ENCODE results near the gene GRAP2.
"Not testable (repeated sequence)": the region's sequence is repeated elsewhere in the genome, so short reads cannot be mapped to it uniquely, and the experiment has no call there.

Gene GRAP2

DNA sequence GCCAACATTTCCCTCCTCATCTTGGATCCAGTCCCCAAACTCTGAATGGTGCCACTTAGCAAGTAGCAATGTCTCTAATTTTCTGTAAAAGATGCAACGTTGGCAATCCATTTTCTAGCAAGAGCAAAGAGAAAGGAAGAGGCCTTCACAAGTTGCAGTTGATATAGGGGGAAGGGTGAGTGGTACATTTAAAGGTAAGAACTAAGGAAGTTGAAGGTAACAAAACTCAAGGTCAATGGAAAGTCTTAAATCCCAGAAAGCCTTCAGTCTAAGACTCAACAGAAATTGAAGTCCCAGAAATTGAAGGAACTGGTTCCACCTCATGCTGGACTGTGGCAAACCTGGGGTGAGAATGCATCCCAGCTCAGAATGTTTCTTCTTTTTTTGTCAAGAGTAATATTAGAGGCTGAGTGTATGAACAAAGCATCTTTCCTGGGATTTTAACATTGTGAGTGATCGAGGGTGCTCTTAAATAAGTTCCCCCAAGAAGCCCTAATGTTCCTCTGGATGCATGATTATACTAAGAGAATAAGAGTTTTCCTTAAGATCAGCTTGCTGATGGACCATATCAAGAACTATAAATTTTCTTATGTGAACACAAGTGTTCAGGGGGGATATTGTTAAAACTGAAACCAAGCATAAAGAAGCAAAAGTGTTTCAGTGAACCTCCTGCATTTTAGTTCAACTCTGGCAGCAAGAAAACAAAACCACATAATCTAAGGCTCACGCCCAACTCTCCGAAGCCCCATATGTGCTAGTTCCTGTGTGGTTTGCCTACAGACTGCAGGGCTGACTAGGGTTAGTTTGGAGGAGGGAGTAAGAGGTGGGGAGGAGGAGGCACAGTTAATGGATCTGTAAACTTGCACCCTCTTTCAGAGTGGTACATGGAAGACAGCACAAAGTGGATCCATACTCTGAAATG, at the start of gene GRAP2:
GRAP2 (plus strand) TSS at position 779 of the 922 bp plus-strand sequence. CDS start 46,023 bp downstream, outside the sequence.
- Histone ChIP-seq H3K4me3 (no peak within 1 kb of the TSS), H3K27me3 (ENCODE audit: low read depth) (no peaks in the 10 kb centered on the region), H3K9me3 (no peaks in the 10 kb centered on the region), H3K36me3 (replicated peaks) (no peaks in the 10 kb centered on the region), H3K4me1 (peaks cover 5% of the 10 kb centered on the region)
- in situ Hi-C loops (cut with MboI; ENCODE audit: low sequenced_read_pairs) = no loop called here
- DNase-seq (ENCODE audit: low spot score in 2 of 2) = no peak

- in situ Hi-C loops (cut with MboI; ENCODE audit: low sequenced_read_pairs) = no loop called here
- H3K4me1 ChIP-seq = no peaks in the 10 kb centered on the region
- peaks cover 2% of the 10 kb centered on the region for H3K27me3 ChIP-seq (ENCODE audit: low read depth)
- no peaks in the 10 kb centered on the region for H3K36me3 ChIP-seq (replicated peaks)
- no peaks in the 10 kb centered on the region for H3K9me3 ChIP-seq
- DNase-seq (ENCODE audit: low spot score in 2 of 2) = no peak
- no peak overlapping the region for H3K4me3 ChIP-seq
Measured at GRCh38 chr22:39851606-39852315, 49.1 kb upstream of the GRAP2 start.

DNA sequence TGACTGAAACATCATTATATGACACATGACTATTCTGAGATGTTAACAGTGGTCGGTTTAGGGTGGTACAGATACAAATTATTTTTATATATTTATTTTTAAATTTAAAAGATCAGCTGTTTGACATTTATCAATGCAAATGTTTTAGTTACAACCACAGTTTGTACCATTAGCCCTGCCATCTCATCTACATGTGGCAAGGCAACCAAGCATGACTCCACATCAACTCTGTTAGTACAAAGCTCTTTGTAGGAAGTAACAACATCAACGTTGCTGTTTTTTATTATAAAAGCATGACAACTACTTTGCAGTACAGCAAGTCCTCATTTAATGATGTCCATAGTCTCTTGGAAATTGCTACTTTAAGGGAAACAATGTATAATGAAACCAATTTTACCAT, 48.1 kb upstream of the GRAP2 start:
- H3K4me1 ChIP-seq = no peaks in the 10 kb centered on the region
- no peaks in the 10 kb centered on the region for H3K36me3 ChIP-seq (replicated peaks)
- in situ Hi-C loops (cut with MboI; ENCODE audit: low sequenced_read_pairs) = no loop called here
- no peak overlapping the region for H3K4me3 ChIP-seq
- no peaks in the 10 kb centered on the region for H3K9me3 ChIP-seq
- no peak for DNase-seq (ENCODE audit: low spot score in 2 of 2)
- H3K27me3 ChIP-seq (ENCODE audit: low read depth) = peaks cover 4% of the 10 kb centered on the region

DNA sequence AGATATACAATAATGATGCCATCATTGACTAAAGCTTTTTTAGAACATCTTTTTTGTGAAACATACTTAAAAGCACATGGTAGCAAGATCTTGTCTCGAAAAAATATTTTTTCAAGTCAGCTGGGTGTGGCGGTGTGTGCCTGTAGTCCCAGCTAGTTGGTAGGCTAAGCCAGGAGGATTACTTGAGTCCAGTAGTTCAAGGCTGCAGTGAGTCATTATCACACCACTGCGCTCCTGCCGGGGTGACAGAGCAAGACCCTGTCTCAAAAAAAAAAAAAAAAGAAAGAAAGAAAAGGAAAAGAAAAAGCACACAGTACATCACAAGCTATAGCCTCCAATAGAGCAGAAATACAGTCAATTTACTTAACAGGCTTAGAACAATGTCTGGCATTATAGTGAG, 44.3 kb upstream of the GRAP2 start:
- Histone ChIP-seq H3K4me1 (no peaks in the 10 kb centered on the region), H3K27me3 (ENCODE audit: low read depth) (peaks cover 6% of the 10 kb centered on the region; the same call in 1 of the 2 replicates), H3K36me3 (replicated peaks) (no peaks in the 10 kb centered on the region), H3K4me3 (no peak overlapping the region), H3K9me3 (no peaks in the 10 kb centered on the region)
- in situ Hi-C loops (cut with MboI; ENCODE audit: low sequenced_read_pairs) = no loop called here
- no peak for DNase-seq (ENCODE audit: low spot score in 2 of 2)

- Histone ChIP-seq H3K27me3 (ENCODE audit: low read depth) (peaks cover 6% of the 10 kb centered on the region; the same call in 1 of the 2 replicates), H3K4me3 (no peak overlapping the region), H3K36me3 (replicated peaks) (no peaks in the 10 kb centered on the region), H3K9me3 (no peaks in the 10 kb centered on the region), H3K4me1 (no peaks in the 10 kb centered on the region)
- DNase-seq (ENCODE audit: low spot score in 2 of 2) = no peak
- in situ Hi-C loops (cut with MboI; ENCODE audit: low sequenced_read_pairs) = no loop called here
Measured at GRCh38 chr22:39859903-39860588, 40.8 kb upstream of the GRAP2 start.

DNA sequence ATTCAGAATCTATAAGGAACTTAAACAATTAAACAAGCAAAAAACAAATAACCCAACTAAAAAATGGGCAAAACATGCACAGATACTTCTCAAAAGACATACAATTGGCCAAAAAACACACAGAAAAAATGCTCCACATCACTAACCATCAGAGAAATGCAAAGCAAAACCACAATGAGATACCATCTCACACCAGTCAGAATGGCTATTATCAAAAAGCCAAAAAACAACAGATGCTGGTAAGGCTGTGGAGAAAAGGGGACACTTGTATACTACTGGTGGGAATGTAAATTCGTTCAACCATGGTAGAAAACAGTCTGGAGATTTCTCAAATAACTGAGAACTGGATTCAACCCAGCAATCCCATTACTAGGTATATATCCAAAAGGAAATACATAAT, 32.1 kb upstream of the GRAP2 start:
- no peaks in the 10 kb centered on the region for H3K36me3 ChIP-seq (replicated peaks)
- in situ Hi-C loops (cut with MboI; ENCODE audit: low sequenced_read_pairs) = no loop called here
- DNase-seq (ENCODE audit: low spot score in 2 of 2) = no peak
- no peaks in the 10 kb centered on the region for H3K27me3 ChIP-seq (ENCODE audit: low read depth)
- H3K9me3 ChIP-seq = no peaks in the 10 kb centered on the region
- peaks cover 8% of the 10 kb centered on the region for H3K4me1 ChIP-seq
- no peak overlapping the region for H3K4me3 ChIP-seq

DNA sequence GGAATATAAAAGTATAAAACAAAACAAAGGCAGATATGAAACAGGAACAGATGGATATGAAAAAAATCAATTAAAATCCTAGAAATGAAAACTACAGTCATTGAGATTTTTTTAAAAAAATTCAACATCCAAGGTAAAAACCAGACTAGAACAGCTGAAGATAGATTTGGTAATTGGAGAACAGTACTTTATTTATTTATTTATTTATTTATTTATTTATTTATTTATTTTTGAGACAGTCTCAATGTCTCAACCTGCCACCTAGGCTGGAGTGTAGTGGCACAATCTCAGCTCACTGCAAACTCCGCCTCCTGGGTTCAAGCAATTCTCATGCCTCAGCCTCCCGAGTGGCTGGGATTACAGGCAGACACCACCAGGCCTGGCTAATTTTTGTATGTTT, 31.1 kb upstream of the GRAP2 start:
- H3K9me3 ChIP-seq; H3K4me3 ChIP-seq; in situ Hi-C loops (cut with MboI; ENCODE audit: low sequenced_read_pairs); DNase-seq (ENCODE audit: low spot score in 2 of 2); H3K36me3 ChIP-seq (replicated peaks); H3K4me1 ChIP-seq; H3K27me3 ChIP-seq (ENCODE audit: low read depth): not testable (repeated sequence)

GRCh38 chr22:39871008-39871798, 29.7 kb upstream of the GRAP2 start:
- no peaks in the 10 kb centered on the region for H3K27me3 ChIP-seq (ENCODE audit: low read depth)

DNA sequence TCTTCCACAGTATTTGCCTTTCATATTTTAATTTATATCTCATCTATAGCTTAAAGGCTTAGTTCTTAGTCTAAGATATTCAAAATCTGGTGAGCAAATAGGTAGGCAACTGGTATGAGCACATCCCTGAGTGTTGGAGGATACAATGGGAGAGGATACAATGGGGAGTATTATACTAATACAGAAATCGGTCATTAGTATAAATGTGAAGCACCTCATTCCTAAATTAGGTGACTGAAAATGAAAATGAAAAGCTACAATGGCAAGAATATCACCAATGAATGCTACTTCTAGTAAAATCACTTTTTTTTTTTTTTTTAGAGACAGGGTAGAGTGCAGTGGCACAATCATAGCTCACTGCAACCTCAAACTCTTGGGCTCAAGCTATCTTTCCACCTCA, 28.3 kb upstream of the GRAP2 start:
- no peaks in the 10 kb centered on the region for H3K27me3 ChIP-seq (ENCODE audit: low read depth)
- no peaks in the 10 kb centered on the region for H3K36me3 ChIP-seq (replicated peaks)
- no peak overlapping the region for H3K4me3 ChIP-seq
- no peaks in the 10 kb centered on the region for H3K9me3 ChIP-seq
- peak in 1 of 2 experiments; percentile 22 for DNase-seq (ENCODE audit: low spot score in 2 of 2)
- peaks cover 8% of the 10 kb centered on the region for H3K4me1 ChIP-seq
- in situ Hi-C loops (cut with MboI; ENCODE audit: low sequenced_read_pairs) = no loop called here

More at GRCh38 chr22:39871008-39871798, 29.7 kb upstream of the GRAP2 start:
- Histone ChIP-seq H3K9me3 (no peaks in the 10 kb centered on the region), H3K4me1 (peaks cover 8% of the 10 kb centered on the region), H3K4me3 (no peak overlapping the region), H3K36me3 (replicated peaks) (no peaks in the 10 kb centered on the region)
- no peak for DNase-seq (ENCODE audit: low spot score in 2 of 2)
- in situ Hi-C loops (cut with MboI; ENCODE audit: low sequenced_read_pairs) = no loop called here

- in situ Hi-C loops (cut with MboI; ENCODE audit: low sequenced_read_pairs) = no loop called here
- no peak for DNase-seq (ENCODE audit: low spot score in 2 of 2)
Measured at GRCh38 chr22:39873965-39874364, 26.9 kb upstream of the GRAP2 start.

GRCh38 chr22:39875176-39875885, 25.6 kb upstream of the GRAP2 start:
- DNase-seq (ENCODE audit: low spot score in 2 of 2); H3K4me3 ChIP-seq; H3K27me3 ChIP-seq (ENCODE audit: low read depth); H3K9me3 ChIP-seq; in situ Hi-C loops (cut with MboI; ENCODE audit: low sequenced_read_pairs); H3K36me3 ChIP-seq (replicated peaks); H3K4me1 ChIP-seq: not testable (repeated sequence)

More at GRCh38 chr22:39873965-39874364, 26.9 kb upstream of the GRAP2 start:
- no peaks in the 10 kb centered on the region for H3K36me3 ChIP-seq (replicated peaks)
- H3K4me3 ChIP-seq = no peak overlapping the region
- H3K27me3 ChIP-seq (ENCODE audit: low read depth) = no peaks in the 10 kb centered on the region
- peaks cover 8% of the 10 kb centered on the region for H3K4me1 ChIP-seq
- H3K9me3 ChIP-seq = no peaks in the 10 kb centered on the region

DNA sequence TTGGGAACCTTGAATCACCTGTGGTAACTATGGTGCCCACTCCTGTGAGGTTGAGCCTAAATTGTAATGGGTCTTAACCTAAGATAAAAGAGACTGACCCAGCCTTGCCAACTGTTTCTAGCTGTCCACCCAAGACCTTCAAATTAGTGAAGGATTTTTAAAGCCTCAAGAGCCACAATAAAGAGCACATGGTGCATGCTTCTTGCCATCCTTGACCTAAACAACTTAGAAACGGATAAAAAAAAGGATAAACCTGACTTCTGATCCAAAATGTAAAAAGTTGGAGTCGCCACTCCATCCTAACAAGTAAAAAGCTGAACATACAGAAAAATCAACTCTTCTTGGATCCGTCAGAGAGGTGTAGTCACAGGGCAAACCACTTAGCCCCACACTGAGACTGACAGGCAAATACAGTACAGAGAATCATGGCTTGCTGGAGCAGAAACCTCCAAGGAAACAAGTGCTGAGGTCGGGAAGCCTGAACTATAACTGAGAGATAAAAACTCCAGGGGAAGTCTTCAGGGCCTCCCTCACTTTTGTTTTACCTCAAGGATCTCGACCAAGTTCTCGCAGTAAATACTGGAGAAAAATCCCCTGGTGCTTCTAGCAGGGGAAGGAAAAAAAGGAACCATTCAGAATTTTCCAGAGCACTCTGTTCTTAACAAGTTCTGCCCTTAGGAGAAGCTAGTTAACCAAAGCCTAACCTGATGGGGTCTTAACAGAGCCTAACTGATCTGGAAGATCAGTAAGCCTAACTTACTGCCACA, 23.6 kb upstream of the GRAP2 start:
- H3K36me3 ChIP-seq (replicated peaks) = no peaks in the 10 kb centered on the region
- no peak overlapping the region for H3K4me3 ChIP-seq
- H3K4me1 ChIP-seq = peaks cover 4% of the 10 kb centered on the region
- in situ Hi-C loops (cut with MboI; ENCODE audit: low sequenced_read_pairs) = no loop called here
- no peaks in the 10 kb centered on the region for H3K27me3 ChIP-seq (ENCODE audit: low read depth)
- DNase-seq (ENCODE audit: low spot score in 2 of 2) = no peak
- no peaks in the 10 kb centered on the region for H3K9me3 ChIP-seq
